K562 (cell line): ENCODE data around the gene PDCL3. TPM values are rescaled to one million over a fixed set of nuclear protein-coding genes. Genes with fewer than 3 reads are reported as not detected.

Source experiments
- ATAC-seq: fragments of 200-7000 bp; cut with Tn5 transposase; 3 replicates; pipeline ENCODE4 v1.9.1; 2020; ENCODE audit warnings: moderate library complexity
- BruUV-seq: library from RNA; stranded (reverse); fragments of 400-500 nt; replicated peaks from 2 replicates; lab custom pipeline; 2021; lab: Mats Ljungman, UMichigan
- CTCF ChIA-PET: fragments of 300-600 bp; formaldehyde crosslinking; extraction: SDS; loops from one replicate; lab custom pipeline; 2021; ENCODE audit warnings: low intra/inter-chr PET ratio; lab: Yijun Ruan, JAX
- POLR2A ChIA-PET: fragments of 300-600, 350-650 bp; sonication (Branson Sonifier 250); formaldehyde crosslinking; extraction: SDS; loops from one replicate; lab custom pipeline; 2021; ENCODE audit warnings: antibody characterized with exemption, inconsistent platforms; lab: Yijun Ruan, JAX
- DNase-seq, 4 experiments: peaks; one replicate each; pipeline versions ENCODE4 v3.0.0 to v3.0.0-alpha.2; 2011 to 2018; ENCODE audit warnings: low spot score in 3 of 4, mixed read lengths in 3 of 4; ENCODE audit errors: extremely low read depth in 1 of 4
- FAIRE-seq: peaks from 2 replicates; lab custom pipeline; 2011; peaks lifted over from hg19 to GRCh38; lab: Jason Lieb, UNC
- H2AFZ ChIP-seq: 2 replicates; pipeline ENCODE4 v1.6.0; 2011; ENCODE audit warnings: low read depth, low read length, control low read depth, inconsistent platforms
- H3K27ac ChIP-seq: fragments of 200-600 bp; 3 replicates; pipeline ENCODE4 v1.8.0; 2011; ENCODE audit warnings: low read depth, mild to moderate bottlenecking, control low read depth, inconsistent platforms, low read length, moderate library complexity, mixed read lengths; ENCODE audit errors: extremely low read depth
- H3K27me3 ChIP-seq, 2 experiments: fragments of 300-600 bp in 1 of 2; 2 replicates in 1 of 2; 3 replicates in 1 of 2; pipeline versions ENCODE4 v1.6.0 to v1.8.0; 2011; ENCODE audit warnings: inconsistent platforms in 2 of 2, low read length in 2 of 2, mild to moderate bottlenecking in 1 of 2, mixed read lengths in 1 of 2, moderate library complexity in 1 of 2; ENCODE audit not compliant: control insufficient read depth in 2 of 2, insufficient read depth in 2 of 2
- H3K36me3 ChIP-seq: fragments of 300-600 bp; 3 replicates; pipeline ENCODE4 v1.8.0; 2011; ENCODE audit warnings: mild to moderate bottlenecking, low read length, inconsistent platforms; ENCODE audit not compliant: control insufficient read depth, insufficient read depth
- H3K4me1 ChIP-seq, 2 experiments: fragments of 200-600 bp in 1 of 2; replicated peaks in 1 of 2; 2 replicates in 1 of 2; 3 replicates in 1 of 2; pipeline versions ENCODE4 v1.5.1 to v1.8.0; 2011; ENCODE audit warnings: inconsistent platforms in 2 of 2, low read length in 2 of 2, mild to moderate bottlenecking in 1 of 2, mixed read lengths in 1 of 2, moderate library complexity in 1 of 2; ENCODE audit not compliant: control insufficient read depth in 2 of 2, insufficient read depth in 2 of 2
- H3K4me2 ChIP-seq: 2 replicates; pipeline ENCODE4 v1.6.1; 2011; ENCODE audit warnings: low read length, control low read depth, inconsistent platforms, mixed read lengths; ENCODE audit not compliant: insufficient read depth
- H3K4me3 ChIP-seq: fragments of 200-600 bp; sonication (generic), shearing (Covaris generic); 2 replicates; pipeline ENCODE4 v1.5.1; 2016; ENCODE audit warnings: control low read depth, inconsistent platforms
- H3K79me2 ChIP-seq: fragments of 200-600 bp; 3 replicates; pipeline ENCODE4 v1.8.0; 2011; ENCODE audit warnings: low read length, inconsistent platforms; ENCODE audit not compliant: control insufficient read depth, insufficient read depth
- H3K9ac ChIP-seq, 2 experiments: 2 replicates each; pipeline versions ENCODE4 v1.6.0 to v1.6.1; 2011; ENCODE audit warnings: low read depth in 2 of 2, low read length in 2 of 2, control low read depth in 1 of 2, inconsistent platforms in 1 of 2, mild to moderate bottlenecking in 1 of 2, mixed read lengths in 1 of 2; ENCODE audit not compliant: insufficient read depth in 1 of 2
- H3K9me1 ChIP-seq: one replicate; pipeline ENCODE4 v1.6.0; 2011; ENCODE audit warnings: inconsistent platforms, mild to moderate bottlenecking, low read length, moderate library complexity; ENCODE audit not compliant: control insufficient read depth, insufficient read depth
- H3K9me3 ChIP-seq: replicated peaks from 2 replicates; pipeline ENCODE4 v1.5.1; 2011; ENCODE audit warnings: low read depth, low read length, inconsistent platforms; ENCODE audit not compliant: control insufficient read depth, insufficient read depth
- H4K20me1 ChIP-seq: replicated peaks from 2 replicates; pipeline ENCODE4 v1.6.1; 2011; ENCODE audit warnings: low read length, inconsistent platforms, mixed read lengths; ENCODE audit not compliant: control insufficient read depth, insufficient read depth
- SAFB ChIP-seq: fragments of 200-400 bp; formaldehyde crosslinking; IDR thresholded peaks from 2 replicates; pipeline ENCODE4 v1.6.1; 2017; ENCODE audit warnings: low read depth, low read length, borderline replicate concordance
- ZNF431 ChIP-seq: sonication (generic); formaldehyde crosslinking; IDR thresholded peaks from 2 replicates; pipeline ENCODE4 v1.8.0; 2022; ENCODE audit warnings: mild to moderate bottlenecking, missing genetic modification reagents
- WGBS: fragments of 100-300 bp; shearing (Covaris generic); methylation state at CpG from one replicate; pipeline ENCODE4 v1.1.6; 2016; ENCODE audit warnings: low coverage, mixed read lengths; ENCODE audit not compliant: insufficient coverage; ENCODE audit errors: missing lambda C conversion rate; 5-methylcytosine and 5-hydroxymethylcytosine counted together
- in situ Hi-C: fragments of 300-500 bp; cut with MboI; formaldehyde crosslinking; loops from 4 replicates; pipeline ENCODE4 v1.15.0; 2018; ENCODE audit warnings: inconsistent platforms, mixed read lengths
- intact Hi-C: fragments of 100-400 bp; cut with micrococcal nuclease; formaldehyde crosslinking; loops from 2 replicates; pipeline ENCODE4 v1.14.2; 2022
- polyA plus RNA-seq, 8 experiments: library from polyadenylated mRNA; depleted of rRNA in 4 of 8; stranded (reverse) in 5 of 8; unstranded in 3 of 8; fragments of >200 nt; fragmentation: Nextera tagmentation in 2 of 8; fragmentation: Illumina TruSeq in 1 of 8; extraction: Ambion mirVana in 2 of 8; extraction: Trizol in 1 of 8; gene quantifications; 2 replicates each; pipeline versions ENCODE4 v1.2.1 to v1.2.3, GENCODE V29; 2011 to 2014; ENCODE audit warnings: inconsistent platforms in 1 of 8, missing spikeins in 1 of 8
- total RNA-seq, 7 experiments: library from RNA; depleted of rRNA in 6 of 7; stranded (reverse); fragments of >200 nt in 6 of 7; fragmentation: Illumina TruSeq in 2 of 7; extraction: Trizol in 2 of 7; gene quantifications; 2 replicates each; pipeline versions ENCODE4 v1.2.1 to v1.2.3, GENCODE V29; 2011 to 2021; ENCODE audit warnings: low replicate concordance in 1 of 7
- TF ChIP-seq, protein P1 (sequence below): fragments of 450-650 bp; IDR thresholded peaks from 2 replicates; pipeline ENCODE4 v1.6.1; 2018; ENCODE audit not compliant: partially characterized antibody

PDCL3 gene
- total and polyA plus RNA-seq, 9 of the 15 experiments (the other 6 are each of a cell fraction or from before 2014, with no cell fraction given) = 16.6 to 76.7 (median 26.9) TPM

DNA sequence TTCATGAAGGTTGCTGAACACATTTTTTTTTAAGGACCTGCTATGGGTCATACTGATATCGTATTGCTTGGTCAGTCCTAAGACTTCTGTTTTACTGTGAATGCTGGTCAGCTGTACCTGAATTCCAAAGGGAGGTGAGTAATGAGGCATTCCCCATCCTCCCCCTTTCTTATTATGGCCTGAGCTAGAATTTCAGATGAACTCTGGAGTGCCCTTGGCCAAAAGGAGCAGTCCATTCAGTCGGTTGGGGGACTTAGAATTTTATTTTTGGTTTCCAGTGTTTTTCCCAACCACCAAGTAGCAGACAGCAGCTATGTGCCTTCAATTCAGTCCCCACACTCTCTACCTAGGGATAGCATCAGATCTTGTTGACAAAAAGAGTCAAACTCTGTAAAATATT lies 26.9 kb upstream of the PDCL3 start:
- CTCF ChIA-PET = no interaction called here
- in situ Hi-C loops = no loop called here
- no TSS peak for BruUV-seq

More for the DNA sequence above, 26.9 kb upstream of the PDCL3 start:
- H3K27ac ChIP-seq = no peak overlapping the region
- no peaks in the 10 kb centered on the region for H3K36me3 ChIP-seq
- FAIRE-seq (no peak), ATAC-seq (no peak), DNase-seq (no peak)
- H3K9ac ChIP-seq = no peak overlapping the region
- intact Hi-C loops = no loop called here
- H3K4me3 ChIP-seq = no peak overlapping the region
- no peak overlapping the region for H3K4me2 ChIP-seq
- no peak overlapping the region for H2AFZ ChIP-seq
- WGBS = 4% methylated on average over 2 of the region's 2 CpGs
- H3K4me1 ChIP-seq = no peaks in the 10 kb centered on the region; a peak in 2 of 5 replicates
- POLR2A ChIA-PET = no interaction called here
- no peaks in the 10 kb centered on the region for H4K20me1 ChIP-seq
- TF ChIP-seq, protein P1, sequence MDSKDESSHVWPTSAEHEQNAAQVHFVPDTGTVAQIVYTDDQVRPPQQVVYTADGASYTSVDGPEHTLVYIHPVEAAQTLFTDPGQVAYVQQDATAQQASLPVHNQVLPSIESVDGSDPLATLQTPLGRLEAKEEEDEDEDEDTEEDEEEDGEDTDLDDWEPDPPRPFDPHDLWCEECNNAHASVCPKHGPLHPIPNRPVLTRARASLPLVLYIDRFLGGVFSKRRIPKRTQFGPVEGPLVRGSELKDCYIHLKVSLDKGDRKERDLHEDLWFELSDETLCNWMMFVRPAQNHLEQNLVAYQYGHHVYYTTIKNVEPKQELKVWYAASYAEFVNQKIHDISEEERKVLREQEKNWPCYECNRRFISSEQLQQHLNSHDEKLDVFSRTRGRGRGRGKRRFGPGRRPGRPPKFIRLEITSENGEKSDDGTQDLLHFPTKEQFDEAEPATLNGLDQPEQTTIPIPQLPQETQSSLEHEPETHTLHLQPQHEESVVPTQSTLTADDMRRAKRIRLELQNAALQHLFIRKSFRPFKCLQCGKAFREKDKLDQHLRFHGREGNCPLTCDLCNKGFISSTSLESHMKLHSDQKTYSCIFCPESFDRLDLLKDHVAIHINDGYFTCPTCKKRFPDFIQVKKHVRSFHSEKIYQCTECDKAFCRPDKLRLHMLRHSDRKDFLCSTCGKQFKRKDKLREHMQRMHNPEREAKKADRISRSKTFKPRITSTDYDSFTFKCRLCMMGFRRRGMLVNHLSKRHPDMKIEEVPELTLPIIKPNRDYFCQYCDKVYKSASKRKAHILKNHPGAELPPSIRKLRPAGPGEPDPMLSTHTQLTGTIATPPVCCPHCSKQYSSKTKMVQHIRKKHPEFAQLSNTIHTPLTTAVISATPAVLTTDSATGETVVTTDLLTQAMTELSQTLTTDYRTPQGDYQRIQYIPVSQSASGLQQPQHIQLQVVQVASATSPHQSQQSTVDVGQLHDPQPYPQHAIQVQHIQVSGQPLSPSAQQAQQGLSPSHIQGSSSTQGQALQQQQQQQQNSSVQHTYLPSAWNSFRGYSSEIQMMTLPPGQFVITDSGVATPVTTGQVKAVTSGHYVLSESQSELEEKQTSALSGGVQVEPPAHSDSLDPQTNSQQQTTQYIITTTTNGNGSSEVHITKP = peak; percentile 50
- no peak for TF ChIP-seq ZNF431 (CRISPR knock-in tag)
- TF ChIP-seq SAFB = no peak
- no peaks in the 10 kb centered on the region for H3K9me1 ChIP-seq
- no peaks in the 10 kb centered on the region for H3K9me3 ChIP-seq
- no peaks in the 10 kb centered on the region for H3K79me2 ChIP-seq
- no peaks in the 10 kb centered on the region; a peak in 2 of 5 replicates for H3K27me3 ChIP-seq
